Daoy (cell line): ENCODE results near the gene SKIL. TPM values are rescaled to one million over a fixed set of nuclear protein-coding genes. Genes with fewer than 3 reads are reported as not detected.

ENCODE experiments used
- DNase-seq: peaks from one replicate; pipeline ENCODE4 v3.0.0-alpha.2; 2015; ENCODE audit warnings: low read depth
- total RNA-seq: library from RNA; depleted of rRNA; stranded (reverse); fragments of >200 nt; shearing (Covaris generic); gene quantifications from 2 replicates; pipeline ENCODE4 v1.2.3, GENCODE V29; 2014; rRNA removed

Gene SKIL
- total RNA-seq, 1 experiment from 2014 or later, result 39.9 TPM

DNA sequence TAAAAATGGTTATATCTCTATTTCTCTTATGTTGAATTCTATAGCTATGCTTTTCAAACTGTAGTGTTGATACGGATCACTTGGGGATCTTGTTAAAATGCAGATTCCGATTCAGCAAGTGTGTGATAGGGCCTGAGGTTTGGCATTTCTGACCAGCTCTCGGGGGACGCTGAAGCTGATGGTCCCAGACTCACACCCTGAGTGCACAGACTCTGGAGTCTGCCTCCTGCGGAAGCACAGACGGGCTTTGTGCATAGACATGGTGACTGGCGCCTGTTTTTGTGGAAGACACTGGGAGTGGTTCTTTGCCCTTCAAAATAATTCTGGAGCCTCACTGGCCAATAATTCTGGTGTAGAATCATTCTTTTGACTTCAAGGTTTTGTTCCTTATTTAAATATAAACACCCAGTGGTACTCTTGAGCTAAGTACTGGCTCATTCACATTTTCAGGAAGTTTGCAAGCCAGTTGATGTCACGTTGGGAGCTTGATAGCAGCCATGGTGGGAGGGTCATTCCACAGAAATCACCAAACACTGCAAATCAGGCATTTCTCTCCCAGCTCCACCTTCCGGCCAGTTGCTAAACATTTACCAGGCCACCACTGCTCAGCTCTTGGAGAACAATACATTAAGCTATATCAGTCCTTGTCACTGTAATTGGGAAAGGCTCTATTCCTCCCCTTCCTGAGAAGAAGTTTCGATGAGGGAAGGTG lies 80.3 kb downstream of the SKIL start:
- DNase-seq, result no peak

DNA sequence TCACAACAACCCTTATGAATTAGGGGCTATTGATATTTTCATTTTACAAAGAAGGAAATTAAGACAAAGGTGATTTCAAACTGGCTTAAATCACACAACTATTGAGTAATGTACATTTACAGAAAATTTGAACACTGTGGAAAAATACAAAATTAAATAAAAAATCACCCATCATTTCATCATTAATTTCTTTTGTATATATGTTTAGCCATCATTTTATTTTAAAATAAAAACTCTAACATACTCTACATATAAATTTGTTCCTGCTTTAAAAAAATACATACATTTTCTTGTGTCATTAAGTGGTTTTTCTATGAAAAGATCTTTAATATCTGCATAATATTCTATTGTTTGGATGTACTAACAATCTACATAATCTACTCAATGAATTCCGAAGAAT lies 81.3 kb downstream of the SKIL start:
- DNase-seq, result no peak

DNA sequence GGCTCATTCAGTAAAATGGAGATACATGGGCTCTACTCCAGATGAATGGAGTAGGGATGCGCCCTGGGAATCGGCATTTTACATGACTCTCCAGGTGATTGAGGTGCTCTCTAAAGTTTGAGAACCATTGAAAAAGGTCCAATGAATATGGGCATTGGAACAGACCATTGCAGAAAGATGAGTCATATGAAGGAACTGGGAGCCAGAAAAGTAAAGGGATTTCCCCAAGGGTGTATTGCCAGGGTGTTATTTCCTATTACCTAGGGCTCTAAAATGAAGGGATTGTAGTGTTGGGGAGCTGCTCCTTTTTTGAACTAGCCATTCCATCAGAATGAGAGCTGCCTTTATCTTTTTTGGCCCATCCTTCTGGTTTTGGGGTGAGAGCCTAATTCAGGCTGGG lies 82.8 kb downstream of the SKIL start:
- peak; percentile 55 for DNase-seq

DNA sequence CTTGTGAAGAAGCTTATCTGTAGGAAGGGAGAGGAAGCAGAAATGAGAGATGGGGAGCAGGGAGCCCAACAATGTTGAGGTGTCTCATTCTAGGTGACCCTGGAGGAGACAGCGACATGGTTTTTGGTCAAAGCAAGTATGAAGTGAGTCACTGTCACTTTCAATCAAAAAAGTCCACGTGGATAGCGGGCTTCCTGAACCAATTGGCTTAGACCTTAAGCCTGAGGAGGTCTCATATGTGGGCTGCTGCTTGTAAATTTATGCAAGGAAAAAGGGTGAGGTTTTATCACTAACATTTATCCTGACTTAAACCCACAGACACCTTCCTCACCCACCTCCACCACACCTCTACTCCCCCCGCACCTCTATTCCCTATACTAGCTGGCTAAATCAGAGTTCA lies 83.9 kb downstream of the SKIL start:
- DNase-seq, result no peak

DNA sequence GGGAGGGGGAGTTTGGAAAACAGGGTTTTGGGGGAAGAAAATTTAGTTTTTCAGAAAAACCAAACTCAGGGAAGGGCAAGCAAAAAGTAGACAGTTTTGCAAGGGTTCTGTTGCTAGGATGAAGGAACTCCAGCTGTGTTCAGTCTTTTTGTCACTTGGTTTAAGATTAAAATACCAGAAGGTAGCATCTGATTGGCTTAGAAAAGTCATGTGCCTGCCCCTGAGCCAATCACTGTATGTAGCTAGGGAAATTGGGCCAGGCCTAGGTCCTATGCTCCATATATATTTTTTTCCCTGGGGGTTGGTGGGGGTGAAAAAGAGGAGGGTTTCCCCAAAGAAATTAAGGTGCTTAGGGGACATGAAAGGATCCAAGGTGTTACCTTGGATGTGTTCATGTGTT lies 85.4 kb downstream of the SKIL start:
- no peak for DNase-seq

DNA sequence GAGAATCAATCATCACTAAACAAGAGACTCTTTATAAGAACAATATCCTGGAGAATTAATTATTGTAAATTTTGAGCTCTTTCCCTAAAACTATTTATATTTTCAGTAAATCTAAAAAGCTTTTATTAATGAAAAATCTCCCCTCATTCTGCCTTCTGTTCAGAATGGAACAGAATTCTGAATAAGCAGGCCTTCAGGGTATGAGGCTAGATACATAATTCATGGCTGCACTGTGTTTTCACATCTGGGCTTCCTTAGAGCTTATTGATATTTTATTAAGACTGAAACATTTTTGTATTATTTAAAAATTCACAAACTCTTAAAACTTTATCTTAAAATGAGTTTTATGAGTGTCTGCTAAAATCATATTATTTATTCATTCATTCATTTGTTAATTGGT lies 85.9 kb downstream of the SKIL start:
- no peak for DNase-seq

Other genes with a start within 250 kb of the SKIL start
- gene PHC3, start 176.0 kb upstream of the SKIL start, total RNA-seq, result 9.8 and 17.0 TPM in 2 replicates
- 38.5 and 46.1 TPM in 2 replicates for gene PRKCI, start 135.3 kb upstream of the SKIL start, total RNA-seq
- 14.9 and 15.8 TPM in 2 replicates for gene CLDN11, start 61.2 kb downstream of the SKIL start, total RNA-seq
- 0.17 and 0.18 TPM in 2 replicates for gene SLC7A14, start 228.4 kb downstream of the SKIL start, total RNA-seq